K562 (cell line): ENCODE data around the gene ATXN1. TPM values are rescaled to one million over a fixed set of nuclear protein-coding genes. Genes with fewer than 3 reads are reported as not detected.

Source experiments
- ATAC-seq: fragments of 200-7000 bp; cut with Tn5 transposase; 3 replicates; pipeline ENCODE4 v1.9.1; 2020; ENCODE audit warnings: moderate library complexity
- BruUV-seq: library from RNA; stranded (reverse); fragments of 400-500 nt; replicated peaks from 2 replicates; lab custom pipeline; 2021; lab: Mats Ljungman, UMichigan
- CTCF ChIA-PET: fragments of 300-600 bp; formaldehyde crosslinking; extraction: SDS; loops from one replicate; lab custom pipeline; 2021; ENCODE audit warnings: low intra/inter-chr PET ratio; lab: Yijun Ruan, JAX
- POLR2A ChIA-PET: fragments of 300-600, 350-650 bp; sonication (Branson Sonifier 250); formaldehyde crosslinking; extraction: SDS; loops from one replicate; lab custom pipeline; 2021; ENCODE audit warnings: antibody characterized with exemption, inconsistent platforms; lab: Yijun Ruan, JAX
- DNase-seq, 4 experiments: peaks; one replicate each; pipeline versions ENCODE4 v3.0.0 to v3.0.0-alpha.2; 2011 to 2018; ENCODE audit warnings: low spot score in 3 of 4, mixed read lengths in 3 of 4; ENCODE audit errors: extremely low read depth in 1 of 4
- FAIRE-seq: peaks from 2 replicates; lab custom pipeline; 2011; peaks lifted over from hg19 to GRCh38; lab: Jason Lieb, UNC
- H2AFZ ChIP-seq: 2 replicates; pipeline ENCODE4 v1.6.0; 2011; ENCODE audit warnings: low read depth, low read length, control low read depth, inconsistent platforms
- H3K27ac ChIP-seq: fragments of 200-600 bp; 3 replicates; pipeline ENCODE4 v1.8.0; 2011; ENCODE audit warnings: low read depth, mild to moderate bottlenecking, control low read depth, inconsistent platforms, low read length, moderate library complexity, mixed read lengths; ENCODE audit errors: extremely low read depth
- H3K27me3 ChIP-seq, 2 experiments: fragments of 300-600 bp in 1 of 2; 2 replicates in 1 of 2; 3 replicates in 1 of 2; pipeline versions ENCODE4 v1.6.0 to v1.8.0; 2011; ENCODE audit warnings: inconsistent platforms in 2 of 2, low read length in 2 of 2, mild to moderate bottlenecking in 1 of 2, mixed read lengths in 1 of 2, moderate library complexity in 1 of 2; ENCODE audit not compliant: control insufficient read depth in 2 of 2, insufficient read depth in 2 of 2
- H3K36me3 ChIP-seq: fragments of 300-600 bp; 3 replicates; pipeline ENCODE4 v1.8.0; 2011; ENCODE audit warnings: mild to moderate bottlenecking, low read length, inconsistent platforms; ENCODE audit not compliant: control insufficient read depth, insufficient read depth
- H3K4me1 ChIP-seq, 2 experiments: fragments of 200-600 bp in 1 of 2; replicated peaks in 1 of 2; 2 replicates in 1 of 2; 3 replicates in 1 of 2; pipeline versions ENCODE4 v1.5.1 to v1.8.0; 2011; ENCODE audit warnings: inconsistent platforms in 2 of 2, low read length in 2 of 2, mild to moderate bottlenecking in 1 of 2, mixed read lengths in 1 of 2, moderate library complexity in 1 of 2; ENCODE audit not compliant: control insufficient read depth in 2 of 2, insufficient read depth in 2 of 2
- H3K4me2 ChIP-seq: 2 replicates; pipeline ENCODE4 v1.6.1; 2011; ENCODE audit warnings: low read length, control low read depth, inconsistent platforms, mixed read lengths; ENCODE audit not compliant: insufficient read depth
- H3K4me3 ChIP-seq: fragments of 200-600 bp; sonication (generic), shearing (Covaris generic); 2 replicates; pipeline ENCODE4 v1.5.1; 2016; ENCODE audit warnings: control low read depth, inconsistent platforms
- H3K79me2 ChIP-seq: fragments of 200-600 bp; 3 replicates; pipeline ENCODE4 v1.8.0; 2011; ENCODE audit warnings: low read length, inconsistent platforms; ENCODE audit not compliant: control insufficient read depth, insufficient read depth
- H3K9ac ChIP-seq, 2 experiments: 2 replicates each; pipeline versions ENCODE4 v1.6.0 to v1.6.1; 2011; ENCODE audit warnings: low read depth in 2 of 2, low read length in 2 of 2, control low read depth in 1 of 2, inconsistent platforms in 1 of 2, mild to moderate bottlenecking in 1 of 2, mixed read lengths in 1 of 2; ENCODE audit not compliant: insufficient read depth in 1 of 2
- H3K9me1 ChIP-seq: one replicate; pipeline ENCODE4 v1.6.0; 2011; ENCODE audit warnings: inconsistent platforms, mild to moderate bottlenecking, low read length, moderate library complexity; ENCODE audit not compliant: control insufficient read depth, insufficient read depth
- H3K9me3 ChIP-seq: replicated peaks from 2 replicates; pipeline ENCODE4 v1.5.1; 2011; ENCODE audit warnings: low read depth, low read length, inconsistent platforms; ENCODE audit not compliant: control insufficient read depth, insufficient read depth
- H4K20me1 ChIP-seq: replicated peaks from 2 replicates; pipeline ENCODE4 v1.6.1; 2011; ENCODE audit warnings: low read length, inconsistent platforms, mixed read lengths; ENCODE audit not compliant: control insufficient read depth, insufficient read depth
- CBFB ChIP-seq: sonication (generic); formaldehyde crosslinking; IDR thresholded peaks from 2 replicates; pipeline ENCODE4 v1.4.0; 2020; ENCODE audit warnings: mild to moderate bottlenecking, missing genetic modification reagents
- HNRNPH1 ChIP-seq: fragments of 200-400 bp; formaldehyde crosslinking; optimal IDR thresholded peaks from 2 replicates; pipeline ENCODE3; 2017; ENCODE audit warnings: low read depth, mild to moderate bottlenecking, low read length, moderate library complexity
- MBD2 ChIP-seq: sonication (generic); IDR thresholded peaks from 2 replicates; pipeline ENCODE4 v1.6.1; 2016; ENCODE audit warnings: low read depth, borderline replicate concordance
- ZNF384 ChIP-seq: IDR thresholded peaks from 2 replicates; pipeline ENCODE4 v1.6.1; 2012; ENCODE audit warnings: low read depth, low read length, improper control_type of control experiment
- ZNF398 ChIP-seq: fragments of 250-450 bp; sonication (Bioruptor Pico); IDR thresholded peaks from 2 replicates; pipeline ENCODE4 v1.8.0; 2021; ENCODE audit warnings: moderate library complexity, mild to moderate bottlenecking, inconsistent platforms
- WGBS: fragments of 100-300 bp; shearing (Covaris generic); methylation state at CpG from one replicate; pipeline ENCODE4 v1.1.6; 2016; ENCODE audit warnings: low coverage, mixed read lengths; ENCODE audit not compliant: insufficient coverage; ENCODE audit errors: missing lambda C conversion rate; 5-methylcytosine and 5-hydroxymethylcytosine counted together
- in situ Hi-C: fragments of 300-500 bp; cut with MboI; formaldehyde crosslinking; loops from 4 replicates; pipeline ENCODE4 v1.15.0; 2018; ENCODE audit warnings: inconsistent platforms, mixed read lengths
- intact Hi-C: fragments of 100-400 bp; cut with micrococcal nuclease; formaldehyde crosslinking; loops from 2 replicates; pipeline ENCODE4 v1.14.2; 2022
- polyA plus RNA-seq, 8 experiments: library from polyadenylated mRNA; depleted of rRNA in 4 of 8; stranded (reverse) in 5 of 8; unstranded in 3 of 8; fragments of >200 nt; fragmentation: Nextera tagmentation in 2 of 8; fragmentation: Illumina TruSeq in 1 of 8; extraction: Ambion mirVana in 2 of 8; extraction: Trizol in 1 of 8; gene quantifications; 2 replicates each; pipeline versions ENCODE4 v1.2.1 to v1.2.3, GENCODE V29; 2011 to 2014; ENCODE audit warnings: inconsistent platforms in 1 of 8, missing spikeins in 1 of 8
- total RNA-seq, 7 experiments: library from RNA; depleted of rRNA in 6 of 7; stranded (reverse); fragments of >200 nt in 6 of 7; fragmentation: Illumina TruSeq in 2 of 7; extraction: Trizol in 2 of 7; gene quantifications; 2 replicates each; pipeline versions ENCODE4 v1.2.1 to v1.2.3, GENCODE V29; 2011 to 2021; ENCODE audit warnings: low replicate concordance in 1 of 7

ATXN1 gene
- total and polyA plus RNA-seq, 9 of the 15 experiments (the other 6 are each of a cell fraction or from before 2014, with no cell fraction given) = under 0.01 to 1.2 (median 0.58) TPM

GRCh38 chr6:16698997-16699868 is 62.0 kb downstream of the ATXN1 start:
- ATAC-seq (no peak), DNase-seq (no peak)
- ChIA-PET CTCF (no interaction called here), POLR2A (interaction anchor here (0.7 kb wide), 1 partner anchor 11 kb away, joined by 3 read pairs; no protein-coding TSS in a partner anchor)
- Histone ChIP-seq H3K27me3 (peaks cover 7 to 13% of the 10 kb centered on the region in 2 experiments; a peak in 3 of 5 replicates), H3K27ac (no peak overlapping the region), H4K20me1 (no peaks in the 10 kb centered on the region; the same call in 1 of the 2 replicates), H3K9ac (no peak overlapping the region), H3K4me2 (no peak overlapping the region), H2AFZ (no peak overlapping the region), H3K4me3 (no peak overlapping the region), H3K36me3 (no peaks in the 10 kb centered on the region), H3K4me1 (no peaks in the 10 kb centered on the region), H3K9me3 (no peaks in the 10 kb centered on the region), H3K9me1 (no peaks in the 10 kb centered on the region)
- in situ Hi-C loops (no loop called here), intact Hi-C loops (no loop called here)
- under 1% methylated on average over 7 of the region's 7 CpGs for WGBS
- BruUV-seq = no TSS peak
- no peak for TF ChIP-seq HNRNPH1
- TF ChIP-seq CBFB (CRISPR knock-in tag) = no peak
- no peak for TF ChIP-seq MBD2
- TF ChIP-seq ZNF384 = no peak
- TF ChIP-seq ZNF398 = no peak
- TF ChIP-seq, all 486 proteins: peak for 0
- no peak for FAIRE-seq
- H3K79me2 ChIP-seq = no peaks in the 10 kb centered on the region
